ENCODE results near the gene ZNF316.

GRCh38 chr7:6647541-6647940 lies 10.4 kb downstream of the ZNF316 start:
- no peak for TF ChIP-seq TAF1 (IDR thresholded peaks at IDR 0.05; ENCODE audit: borderline replicate concordance, insufficient read depth, low read length)
- TF ChIP-seq REST (IDR thresholded peaks at IDR 0.05; ENCODE audit: insufficient read depth in 1 of 2, low read depth in 2 of 2, low read length in 2 of 2) = no peak
- TF ChIP-seq POLR2AphosphoS5 (IDR thresholded peaks at IDR 0.05; ENCODE audit: low read depth, low read length) = no peak
